CD14-positive monocyte (primary cell): ENCODE data around the gene FNDC3B. TPM values are rescaled to one million over a fixed set of nuclear protein-coding genes. Genes with fewer than 3 reads are reported as not detected.

Experiments
- DNase-seq, 3 donors: peaks; one replicate each; pipeline ENCODE4 v3.0.0-alpha.2; 2011 to 2022
- H2AFZ ChIP-seq: 2 replicates; pipeline ENCODE4 v1.6.0; 2012; ENCODE audit warnings: mild to moderate bottlenecking, low read depth, low read length, inconsistent platforms; ENCODE audit not compliant: insufficient read depth, poor library complexity, severe bottlenecking
- H3K27ac ChIP-seq, 2 donors: 1 replicate in 1 of 2; 2 replicates in 1 of 2; pipeline ENCODE4 v1.5.1; 2012 to 2013; ENCODE audit warnings: low read length in 2 of 2, control low read depth in 1 of 2, inconsistent platforms in 1 of 2, low read depth in 1 of 2, mild to moderate bottlenecking in 1 of 2
- H3K27me3 ChIP-seq, 2 donors: one replicate each; pipeline versions ENCODE4 v1.6.0 to v1.6.1; 2011 to 2013; ENCODE audit warnings: low read length in 2 of 2; ENCODE audit not compliant: control insufficient read depth in 2 of 2, insufficient read depth in 2 of 2
- H3K36me3 ChIP-seq, 2 donors: replicated peaks in 1 of 2; 1 replicate in 1 of 2; 2 replicates in 1 of 2; pipeline versions ENCODE4 v1.5.1 to v1.6.1; 2012 to 2013; ENCODE audit warnings: low read length in 2 of 2, control low read depth in 1 of 2, inconsistent platforms in 1 of 2, mild to moderate bottlenecking in 1 of 2; ENCODE audit not compliant: insufficient read depth in 2 of 2, control insufficient read depth in 1 of 2
- H3K4me1 ChIP-seq, 2 donors: 1 replicate in 1 of 2; 2 replicates in 1 of 2; pipeline versions ENCODE4 v1.5.1 to v1.6.1; 2012 to 2013; ENCODE audit warnings: low read length in 2 of 2, control low read depth in 1 of 2, inconsistent platforms in 1 of 2, mild to moderate bottlenecking in 1 of 2, moderate library complexity in 1 of 2; ENCODE audit not compliant: insufficient read depth in 2 of 2, control insufficient read depth in 1 of 2
- H3K4me2 ChIP-seq: replicated peaks from 2 replicates; pipeline ENCODE3; 2012; ENCODE audit warnings: low read length, moderate library complexity, mild to moderate bottlenecking; ENCODE audit not compliant: poor library complexity, severe bottlenecking; ENCODE audit errors: extremely low read depth
- H3K4me3 ChIP-seq, 3 experiments: fragments of 200-600 bp in 1 of 3; sonication (generic) in 1 of 3; replicated peaks in 1 of 3; 1 replicate in 2 of 3; 2 replicates in 1 of 3; pipeline ENCODE4 v1.5.1; 2011 to 2013; ENCODE audit warnings: low read length in 3 of 3, mild to moderate bottlenecking in 3 of 3, control low read depth in 2 of 3, low read depth in 2 of 3, inconsistent platforms in 1 of 3, moderate library complexity in 1 of 3
- H3K79me2 ChIP-seq: 2 replicates; pipeline ENCODE4 v1.6.0; 2012; ENCODE audit warnings: mild to moderate bottlenecking, control low read depth, inconsistent platforms, low read length, moderate library complexity; ENCODE audit not compliant: insufficient read depth
- H3K9ac ChIP-seq: 2 replicates; pipeline ENCODE4 v1.6.0; 2017; ENCODE audit warnings: low read length, mild to moderate bottlenecking; ENCODE audit not compliant: insufficient read depth, poor library complexity, severe bottlenecking
- H3K9me3 ChIP-seq, 2 donors: replicated peaks in 1 of 2; 1 replicate in 1 of 2; 2 replicates in 1 of 2; pipeline versions ENCODE4 v1.5.1 to v1.6.1; 2012 to 2013; ENCODE audit warnings: low read length in 2 of 2, control low read depth in 1 of 2; ENCODE audit not compliant: control insufficient read depth in 1 of 2, insufficient read depth in 1 of 2
- H4K20me1 ChIP-seq: 2 replicates; pipeline ENCODE4 v1.6.0; 2012; ENCODE audit warnings: mild to moderate bottlenecking, low read length, control low read depth, moderate library complexity; ENCODE audit not compliant: insufficient read depth
- H3K27ac Mint-ChIP-seq, 7 donors: one replicate each; pipeline ENCODE4 v1.8.0; 2020; ENCODE audit warnings: mild to moderate bottlenecking in 7 of 7, mixed read lengths in 7 of 7, moderate library complexity in 6 of 7, inconsistent platforms in 2 of 7
- H3K27me3 Mint-ChIP-seq, 3 donors: one replicate each; pipeline ENCODE4 v1.8.0; 2021 to 2022; ENCODE audit warnings: low read depth in 3 of 3, mild to moderate bottlenecking in 3 of 3, mixed read lengths in 3 of 3, moderate library complexity in 3 of 3, inconsistent platforms in 1 of 3
- H3K36me3 Mint-ChIP-seq, 2 donors: one replicate each; pipeline ENCODE4 v1.8.0; 2020; ENCODE audit warnings: mixed read lengths in 2 of 2, inconsistent platforms in 1 of 2, mild to moderate bottlenecking in 1 of 2
- H3K4me1 Mint-ChIP-seq: one replicate; pipeline ENCODE4 v1.8.0; 2020; ENCODE audit warnings: mild to moderate bottlenecking, mixed read lengths
- H3K4me3 Mint-ChIP-seq, 2 donors: one replicate each; pipeline ENCODE4 v1.8.0; 2020; ENCODE audit warnings: mild to moderate bottlenecking in 2 of 2, mixed read lengths in 2 of 2, moderate library complexity in 1 of 2
- H3K9me3 Mint-ChIP-seq, 7 donors: one replicate each; pipeline ENCODE4 v1.8.0; 2020 to 2022; ENCODE audit warnings: mixed read lengths in 7 of 7, mild to moderate bottlenecking in 6 of 7, moderate library complexity in 6 of 7, inconsistent platforms in 2 of 7
- WGBS: methylation state at CpG from one replicate; pipeline ENCODE4 v1.1.5; 2013; ENCODE audit warnings: missing lambda C conversion rate; ENCODE audit not compliant: insufficient coverage; 5-methylcytosine and 5-hydroxymethylcytosine counted together
- intact Hi-C, 2 donors: fragments of 100-400 bp; cut with micrococcal nuclease; formaldehyde crosslinking; loops; one replicate each; pipeline versions ENCODE4 v1.15.0 to v1.15.1; 2023
- polyA plus RNA-seq, 3 donors: library from polyadenylated mRNA; depleted of rRNA in 1 of 3; unstranded in 2 of 3; stranded (reverse) in 1 of 3; fragments of 300-500 nt in 2 of 3; fragments of >200 nt in 1 of 3; fragmentation: Illumina TruSeq in 2 of 3; gene quantifications; 1 replicate in 2 of 3; 2 replicates in 1 of 3; pipeline ENCODE4 v1.2.3, GENCODE V29; 2012 to 2021
- TF ChIP-seq, protein P1 (sequence below): fragments of 200-600 bp; IDR thresholded peaks from one replicate; pipeline ENCODE4 v1.8.0; 2022; ENCODE audit warnings: antibody characterized with exemption, mild to moderate bottlenecking

FNDC3B gene
- polyA plus RNA-seq, 3 donors = 19.6 to 36.1 (median 25.7) TPM

GRCh38 chr3:172121981-172122380 lies 82.6 kb downstream of the FNDC3B start:
- Histone ChIP-seq H3K4me3 (no peak overlapping the region), H3K4me1 (peaks cover 18 to 32% of the 10 kb centered on the region in 2 donors), H4K20me1 (peaks cover 20% of the 10 kb centered on the region), H2AFZ (no peak overlapping the region), H3K27me3 (no peaks in the 10 kb centered on the region), H3K9me3 (no peaks in the 10 kb centered on the region), H3K36me3 (peaks cover 6 to 52% of the 10 kb centered on the region in 2 donors), H3K4me2 (no peak overlapping the region), H3K79me2 (peaks cover 100% of the 10 kb centered on the region), H3K9ac (no peak overlapping the region), H3K27ac (peak overlapping the region in 1 of 2 donors; percentile 63)
- WGBS = no CpG with 5 or more reads among the region's 6 CpGs
- Mint-ChIP-seq H3K4me1 (peaks cover 44% of the 10 kb centered on the region), H3K36me3 (peaks cover 65 to 76% of the 10 kb centered on the region in 2 donors), H3K27ac (peak overlapping the region in 1 of 7 donors; percentile 13), H3K9me3 (no peaks in the 10 kb centered on the region), H3K4me3 (no peak overlapping the region), H3K27me3 (no peaks in the 10 kb centered on the region)
- TF ChIP-seq, protein P1, sequence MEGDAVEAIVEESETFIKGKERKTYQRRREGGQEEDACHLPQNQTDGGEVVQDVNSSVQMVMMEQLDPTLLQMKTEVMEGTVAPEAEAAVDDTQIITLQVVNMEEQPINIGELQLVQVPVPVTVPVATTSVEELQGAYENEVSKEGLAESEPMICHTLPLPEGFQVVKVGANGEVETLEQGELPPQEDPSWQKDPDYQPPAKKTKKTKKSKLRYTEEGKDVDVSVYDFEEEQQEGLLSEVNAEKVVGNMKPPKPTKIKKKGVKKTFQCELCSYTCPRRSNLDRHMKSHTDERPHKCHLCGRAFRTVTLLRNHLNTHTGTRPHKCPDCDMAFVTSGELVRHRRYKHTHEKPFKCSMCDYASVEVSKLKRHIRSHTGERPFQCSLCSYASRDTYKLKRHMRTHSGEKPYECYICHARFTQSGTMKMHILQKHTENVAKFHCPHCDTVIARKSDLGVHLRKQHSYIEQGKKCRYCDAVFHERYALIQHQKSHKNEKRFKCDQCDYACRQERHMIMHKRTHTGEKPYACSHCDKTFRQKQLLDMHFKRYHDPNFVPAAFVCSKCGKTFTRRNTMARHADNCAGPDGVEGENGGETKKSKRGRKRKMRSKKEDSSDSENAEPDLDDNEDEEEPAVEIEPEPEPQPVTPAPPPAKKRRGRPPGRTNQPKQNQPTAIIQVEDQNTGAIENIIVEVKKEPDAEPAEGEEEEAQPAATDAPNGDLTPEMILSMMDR = no peak
- DNase-seq = no peak
- intact Hi-C loops = no loop called here

GRCh38 chr3:172124271-172124670 lies 84.9 kb downstream of the FNDC3B start:
- DNase-seq = no peak
- no peaks in the 10 kb centered on the region for H3K9me3 Mint-ChIP-seq
- H2AFZ ChIP-seq = no peak overlapping the region
- WGBS = 100% methylated on average over 4 of the region's 5 CpGs
- no peak overlapping the region for H3K9ac ChIP-seq
- H3K27ac Mint-ChIP-seq = peak overlapping the region in 6 of 7 donors; percentile 24 to 100 (median 77)
- H3K27me3 ChIP-seq = no peaks in the 10 kb centered on the region
- no peak overlapping the region for H3K4me3 Mint-ChIP-seq
- H3K4me2 ChIP-seq = no peak overlapping the region
- peak overlapping the region in 1 of 2 donors; percentile 100 for H3K27ac ChIP-seq
- peaks cover 14% of the 10 kb centered on the region for H4K20me1 ChIP-seq
- peaks cover 33 to 44% of the 10 kb centered on the region in 2 donors for H3K4me1 ChIP-seq
- H3K4me3 ChIP-seq = no peak overlapping the region
- H3K9me3 ChIP-seq = no peaks in the 10 kb centered on the region
- peaks cover 3 to 48% of the 10 kb centered on the region in 2 donors for H3K36me3 ChIP-seq
- H3K4me1 Mint-ChIP-seq = peaks cover 50% of the 10 kb centered on the region
- TF ChIP-seq, protein P1 = no peak
- H3K79me2 ChIP-seq = peaks cover 100% of the 10 kb centered on the region
- H3K27me3 Mint-ChIP-seq = no peaks in the 10 kb centered on the region
- H3K36me3 Mint-ChIP-seq = peaks cover 52 to 64% of the 10 kb centered on the region in 2 donors
- intact Hi-C loops = no loop called here
